ENCODE data around the gene KIAA0825.
A peak's percentile ranks its signal among the peaks of the same experiment; 100 is the strongest.

KIAA0825 gene

GRCh38 chr5:94471521-94471920, 146.9 kb downstream of the KIAA0825 start:
- no peak overlapping the region for H3K4me3 ChIP-seq (ENCODE audit: low read depth, low read length)
- DNase-seq (ENCODE audit: low read depth) = no peak
- TF ChIP-seq CTCF (IDR thresholded peaks at IDR 0.05; ENCODE audit: low read depth, low read length, missing control alignments) = no peak
- in situ Hi-C loops (cut with HindIII; ENCODE audit: low sequenced_read_pairs) = no loop called here

- TF ChIP-seq CTCF (IDR thresholded peaks at IDR 0.05; ENCODE audit: low read depth, low read length, missing control alignments) = no peak
- in situ Hi-C loops (cut with HindIII; ENCODE audit: low sequenced_read_pairs) = no loop called here
- H3K4me3 ChIP-seq (ENCODE audit: low read depth, low read length) = no peak overlapping the region
- DNase-seq (ENCODE audit: low read depth) = no peak
Observed at GRCh38 chr5:94470802-94471201, 147.6 kb downstream of the KIAA0825 start.

GRCh38 chr5:94469894-94470329, 148.5 kb downstream of the KIAA0825 start:
- in situ Hi-C loops (cut with HindIII; ENCODE audit: low sequenced_read_pairs) = no loop called here
- DNase-seq (ENCODE audit: low read depth) = peak; percentile 38
- H3K4me3 ChIP-seq (ENCODE audit: low read depth, low read length) = no peak overlapping the region
- TF ChIP-seq CTCF (IDR thresholded peaks at IDR 0.05; ENCODE audit: low read depth, low read length, missing control alignments) = no peak

- DNase-seq (ENCODE audit: low read depth) = no peak
- no peak overlapping the region for H3K4me3 ChIP-seq (ENCODE audit: low read depth, low read length)
- no peak for TF ChIP-seq CTCF (IDR thresholded peaks at IDR 0.05; ENCODE audit: low read depth, low read length, missing control alignments)
- in situ Hi-C loops (cut with HindIII; ENCODE audit: low sequenced_read_pairs) = no loop called here
Observed at GRCh38 chr5:94467954-94468930, 150.2 kb downstream of the KIAA0825 start.

GRCh38 chr5:94467346-94467953, 151.0 kb downstream of the KIAA0825 start:
- no peak overlapping the region for H3K4me3 ChIP-seq (ENCODE audit: low read depth, low read length)
- no peak for TF ChIP-seq CTCF (IDR thresholded peaks at IDR 0.05; ENCODE audit: low read depth, low read length, missing control alignments)
- in situ Hi-C loops (cut with HindIII; ENCODE audit: low sequenced_read_pairs) = no loop called here
- no peak for DNase-seq (ENCODE audit: low read depth)

GRCh38 chr5:94463739-94464138, 154.7 kb downstream of the KIAA0825 start:
- no peak for TF ChIP-seq CTCF (IDR thresholded peaks at IDR 0.05; ENCODE audit: low read depth, low read length, missing control alignments)
- in situ Hi-C loops (cut with HindIII; ENCODE audit: low sequenced_read_pairs) = no loop called here
- H3K4me3 ChIP-seq (ENCODE audit: low read depth, low read length) = no peak overlapping the region
- peak; percentile 1 for DNase-seq (ENCODE audit: low read depth)
